GM12864 (cell line): ENCODE results near the gene STARD7.

Experiments used
- DNase-seq: peaks from one replicate; pipeline ENCODE4 v3.0.0-alpha.2; 2011; ENCODE audit warnings: low read depth
- H3K4me3 ChIP-seq: 2 replicates; pipeline ENCODE4 v1.5.1; 2011; ENCODE audit warnings: mild to moderate bottlenecking, low read depth, low read length, control low read depth
- TF ChIP-seq, protein P1 (sequence below): IDR thresholded peaks from 2 replicates; pipeline ENCODE4 v1.5.1; 2011; ENCODE audit warnings: low read depth, mild to moderate bottlenecking, moderate library complexity, low read length, control low read depth, inconsistent platforms; ENCODE audit errors: missing control alignments

Gene STARD7

DNA sequence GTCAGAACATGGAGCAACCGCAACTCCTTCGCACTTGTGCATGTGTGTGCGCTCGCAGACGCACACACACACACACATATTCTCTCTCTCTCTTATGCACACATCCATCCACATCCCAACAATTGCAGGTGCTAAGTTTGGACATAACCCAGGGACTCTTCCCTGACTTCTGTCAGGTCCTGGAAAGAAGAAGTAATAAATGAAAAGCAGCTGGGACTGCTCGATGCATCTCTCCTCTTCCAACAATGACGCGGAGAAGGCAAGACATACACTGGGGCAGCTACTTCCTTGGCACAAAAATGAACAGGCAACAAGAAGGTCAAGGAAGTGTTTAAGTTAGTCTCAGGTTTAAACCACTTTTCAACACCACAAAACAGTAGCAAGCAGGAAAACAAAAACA, 23.6 kb downstream of the STARD7 start:
- H3K4me3 ChIP-seq: no peak overlapping the region
- TF ChIP-seq, protein P1, sequence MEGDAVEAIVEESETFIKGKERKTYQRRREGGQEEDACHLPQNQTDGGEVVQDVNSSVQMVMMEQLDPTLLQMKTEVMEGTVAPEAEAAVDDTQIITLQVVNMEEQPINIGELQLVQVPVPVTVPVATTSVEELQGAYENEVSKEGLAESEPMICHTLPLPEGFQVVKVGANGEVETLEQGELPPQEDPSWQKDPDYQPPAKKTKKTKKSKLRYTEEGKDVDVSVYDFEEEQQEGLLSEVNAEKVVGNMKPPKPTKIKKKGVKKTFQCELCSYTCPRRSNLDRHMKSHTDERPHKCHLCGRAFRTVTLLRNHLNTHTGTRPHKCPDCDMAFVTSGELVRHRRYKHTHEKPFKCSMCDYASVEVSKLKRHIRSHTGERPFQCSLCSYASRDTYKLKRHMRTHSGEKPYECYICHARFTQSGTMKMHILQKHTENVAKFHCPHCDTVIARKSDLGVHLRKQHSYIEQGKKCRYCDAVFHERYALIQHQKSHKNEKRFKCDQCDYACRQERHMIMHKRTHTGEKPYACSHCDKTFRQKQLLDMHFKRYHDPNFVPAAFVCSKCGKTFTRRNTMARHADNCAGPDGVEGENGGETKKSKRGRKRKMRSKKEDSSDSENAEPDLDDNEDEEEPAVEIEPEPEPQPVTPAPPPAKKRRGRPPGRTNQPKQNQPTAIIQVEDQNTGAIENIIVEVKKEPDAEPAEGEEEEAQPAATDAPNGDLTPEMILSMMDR: no peak
- DNase-seq: no peak

DNA sequence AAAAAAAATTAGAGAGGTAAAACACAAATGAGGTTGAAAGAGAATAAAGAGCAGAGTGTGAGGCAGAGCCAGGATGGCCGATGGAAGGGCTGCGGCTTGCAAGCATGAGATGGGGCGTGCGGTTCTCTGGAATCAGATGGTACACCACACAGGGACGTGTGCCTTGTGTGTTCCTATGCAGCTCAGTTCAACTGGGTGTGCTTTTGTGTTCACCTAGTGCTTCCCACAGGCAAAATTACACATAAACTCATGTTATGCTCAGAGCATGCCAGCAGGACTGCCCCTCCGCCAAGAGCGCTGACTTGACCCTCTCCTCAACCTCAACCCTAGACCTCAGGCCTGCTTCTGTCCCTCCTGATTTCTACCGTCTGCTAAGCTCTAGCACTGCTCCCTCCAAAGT, 24.4 kb downstream of the STARD7 start:
- no peak overlapping the region for H3K4me3 ChIP-seq
- no peak for DNase-seq
- TF ChIP-seq, protein P1: no peak

GRCh38 chr2:96181529-96181928, 27.1 kb downstream of the STARD7 start:
- H3K4me3 ChIP-seq: no peak overlapping the region
- DNase-seq: no peak
- TF ChIP-seq, protein P1: no peak

GRCh38 chr2:96180521-96180920, 28.1 kb downstream of the STARD7 start:
- TF ChIP-seq, protein P1: no peak

DNA sequence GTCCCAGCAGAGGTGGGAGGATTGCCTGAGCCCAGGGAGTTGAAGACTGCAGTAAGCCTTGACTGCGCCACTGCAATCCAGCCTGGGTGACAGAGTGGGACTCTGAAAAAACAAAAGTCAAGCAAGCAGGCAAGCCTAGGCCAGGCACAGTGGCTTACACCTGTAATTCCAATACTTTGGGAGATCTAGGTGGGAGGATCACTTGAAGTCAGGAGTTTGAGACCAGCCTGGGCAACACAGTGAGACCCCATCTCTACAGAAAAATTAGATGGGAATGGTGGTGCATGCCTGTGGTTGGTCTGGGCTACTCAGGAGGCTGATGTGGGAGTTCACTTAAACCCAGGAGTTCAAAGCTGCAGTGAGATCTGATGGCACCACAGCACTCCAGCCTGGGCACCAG, 28.6 kb downstream of the STARD7 start:
- DNase-seq: no peak
- no peak overlapping the region for H3K4me3 ChIP-seq
- TF ChIP-seq, protein P1: no peak

More at GRCh38 chr2:96180521-96180920, 28.1 kb downstream of the STARD7 start:
- no peak overlapping the region for H3K4me3 ChIP-seq
- no peak for DNase-seq

GRCh38 chr2:96176661-96177060, 32.0 kb downstream of the STARD7 start:
- TF ChIP-seq, protein P1: no peak
- no peak overlapping the region for H3K4me3 ChIP-seq
- DNase-seq: no peak

- TF ChIP-seq, protein P1: no peak
- no peak for DNase-seq
- H3K4me3 ChIP-seq: no peak overlapping the region
Measured at GRCh38 chr2:96175951-96176350, 32.7 kb downstream of the STARD7 start.
